Panc1 (cell line): ENCODE results near the gene GAR1. TPM values are rescaled to one million over a fixed set of nuclear protein-coding genes. Genes with fewer than 3 reads are reported as not detected.

Experiments
- ATAC-seq: fragments of 200-7000 bp; cut with Tn5 transposase; 2 replicates; pipeline ENCODE4 v1.9.1; 2020; ENCODE audit warnings: mild to moderate bottlenecking, moderate library complexity
- BruUV-seq: library from RNA; stranded (reverse); fragments of 400-500 nt; replicated peaks from 2 replicates; lab custom pipeline; 2021; lab: Mats Ljungman, UMichigan
- CTCF ChIA-PET: fragments of 300-600 bp; sonication (Branson Sonifier 250); formaldehyde crosslinking; loops from one replicate; lab custom pipeline; 2022; ENCODE audit warnings: antibody characterized with exemption; lab: Charles Lee
- POLR2A ChIA-PET: fragments of 300-600 bp; sonication (Branson Sonifier 250); formaldehyde crosslinking; loops from one replicate; lab custom pipeline; 2022; ENCODE audit warnings: antibody characterized with exemption; lab: Charles Lee
- DNase-seq: peaks from one replicate; pipeline ENCODE4 v3.0.0-alpha.2; 2010; ENCODE audit warnings: low read depth, low spot score
- H3K27ac ChIP-seq: 2 replicates; pipeline ENCODE4 v1.5.1; 2011; ENCODE audit warnings: mild to moderate bottlenecking, low read length, inconsistent platforms
- H3K27me3 ChIP-seq: fragments of 200-500 bp; sonication (Bioruptor generic); 2 replicates; pipeline ENCODE4 v1.6.0; 2014; ENCODE audit warnings: low read length, inconsistent platforms; ENCODE audit not compliant: control insufficient read depth, insufficient read depth
- H3K36me3 ChIP-seq: fragments of 200-500 bp; sonication (Bioruptor generic); 2 replicates; pipeline ENCODE4 v1.5.1; 2014; ENCODE audit warnings: inconsistent platforms, mild to moderate bottlenecking, low read length, moderate library complexity; ENCODE audit not compliant: control insufficient read depth, insufficient read depth
- H3K4me1 ChIP-seq: 2 replicates; pipeline ENCODE4 v1.5.1; 2011; ENCODE audit warnings: inconsistent platforms, mild to moderate bottlenecking, low read length, moderate library complexity; ENCODE audit not compliant: control insufficient read depth, insufficient read depth
- H3K4me3 ChIP-seq, 2 experiments: 2 replicates each; pipeline ENCODE4 v1.5.1; 2011 to 2012; ENCODE audit warnings: low read depth in 2 of 2, low read length in 2 of 2, mild to moderate bottlenecking in 2 of 2, inconsistent platforms in 1 of 2, moderate library complexity in 1 of 2
- H3K9me3 ChIP-seq: fragments of 200-500 bp; sonication (Bioruptor generic); 2 replicates; pipeline ENCODE4 v1.5.1; 2014; ENCODE audit warnings: low read depth, mild to moderate bottlenecking, inconsistent platforms, low read length, moderate library complexity; ENCODE audit not compliant: control insufficient read depth, insufficient read depth
- POLR2AphosphoS5 ChIP-seq: IDR thresholded peaks from 2 replicates; pipeline ENCODE4 v1.6.1; 2012; ENCODE audit warnings: mild to moderate bottlenecking, low read depth, low read length, moderate library complexity
- SIN3A ChIP-seq: IDR thresholded peaks from 2 replicates; pipeline ENCODE4 v1.6.1; 2012; ENCODE audit warnings: low read depth, mild to moderate bottlenecking, low read length, moderate library complexity, borderline replicate concordance; ENCODE audit not compliant: insufficient read depth
- TCF7L2 ChIP-seq: IDR thresholded peaks from 2 replicates; pipeline ENCODE4 v1.6.1; 2011; ENCODE audit warnings: mild to moderate bottlenecking, low read depth, low read length, inconsistent platforms
- in situ Hi-C: cut with HindIII; loops from 2 replicates; pipeline ENCODE4 v1.10.0; 2016; ENCODE audit warnings: low sequenced_read_pairs, low pct_unique_long_range_greater_than_20kb
- intact Hi-C: fragments of 100-400 bp; cut with micrococcal nuclease; formaldehyde crosslinking; loops from one replicate; pipeline ENCODE4 v1.10.0; 2022; ENCODE audit not compliant: unreplicated experiment
- total RNA-seq: library from RNA; stranded (reverse); gene quantifications from one replicate; pipeline ENCODE4 v1.2.1, GENCODE V29; 2021; ENCODE audit not compliant: unreplicated experiment
- TF ChIP-seq, protein P1 (sequence below): fragments of 450-650 bp; IDR thresholded peaks from 2 replicates; pipeline ENCODE4 v1.5.1; 2017; ENCODE audit warnings: mild to moderate bottlenecking
- TF ChIP-seq, protein P2 (sequence below), 2 experiments: IDR thresholded peaks; 2 replicates each; pipeline ENCODE4 v1.6.1; 2011 to 2012; ENCODE audit warnings: low read depth in 2 of 2, control low read depth in 1 of 2, low read length in 1 of 2, mild to moderate bottlenecking in 1 of 2, moderate library complexity in 1 of 2; ENCODE audit not compliant: insufficient read depth in 1 of 2

The GAR1 gene
- total RNA-seq, 1 experiment from 2014 or later = 23.6 TPM

DNA sequence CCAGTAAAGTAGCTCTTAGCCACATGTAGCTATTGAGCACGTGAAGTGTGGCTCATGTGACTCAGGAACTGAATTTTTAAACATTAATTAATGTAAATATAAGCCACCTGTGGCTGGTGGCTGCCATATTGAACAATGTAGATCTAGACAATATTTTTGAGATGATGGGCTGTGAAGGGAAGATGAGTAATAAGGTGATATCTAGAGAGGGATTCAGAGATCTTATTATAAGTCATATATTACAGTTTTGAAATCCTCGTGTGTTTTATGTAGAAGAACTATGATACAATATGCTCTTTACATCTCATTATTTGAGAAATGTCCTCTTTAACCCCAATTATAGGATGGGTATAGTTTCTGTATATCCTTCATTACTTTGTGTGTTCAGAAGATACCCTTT lies 5.6 kb downstream of the GAR1 start:
- no peak for TF ChIP-seq POLR2AphosphoS5
- CTCF ChIA-PET = no interaction called here

DNA sequence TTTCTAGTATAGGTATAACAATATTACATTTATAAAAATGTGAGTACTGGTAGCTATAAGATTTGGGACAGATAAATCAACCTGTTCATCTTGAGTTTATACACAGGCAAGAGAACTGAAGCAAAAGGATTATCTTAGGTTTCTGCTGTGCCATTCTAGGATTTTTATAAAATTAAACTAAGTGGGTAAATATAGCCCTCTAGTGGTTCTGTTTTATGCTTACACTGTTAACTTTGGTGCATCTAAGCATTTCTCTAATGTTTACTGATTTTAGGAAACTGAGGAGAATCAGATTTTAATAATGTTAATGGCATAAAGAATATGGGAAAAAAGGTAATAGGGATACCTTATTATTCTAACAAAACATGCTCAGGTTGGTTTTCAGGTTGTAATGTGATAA lies 11.2 kb downstream of the GAR1 start:
- in situ Hi-C loops = no loop called here
- no peak for DNase-seq

More for the DNA sequence above, 5.6 kb downstream of the GAR1 start:
- POLR2A ChIA-PET = no interaction called here
- Histone ChIP-seq H3K4me3 (no peak overlapping the region), H3K9me3 (no peaks in the 10 kb centered on the region), H3K27me3 (no peaks in the 10 kb centered on the region), H3K4me1 (peaks cover 5% of the 10 kb centered on the region; the same call in 1 of the 2 replicates), H3K27ac (no peak overlapping the region), H3K36me3 (peaks cover 37% of the 10 kb centered on the region)
- in situ Hi-C loops = no loop called here
- BruUV-seq = no TSS peak
- DNase-seq (no peak), ATAC-seq (no peak)
- intact Hi-C loops = loop anchor here (10.0 kb wide), 1 partner anchor 154 kb away; no protein-coding TSS in a partner anchor

DNA sequence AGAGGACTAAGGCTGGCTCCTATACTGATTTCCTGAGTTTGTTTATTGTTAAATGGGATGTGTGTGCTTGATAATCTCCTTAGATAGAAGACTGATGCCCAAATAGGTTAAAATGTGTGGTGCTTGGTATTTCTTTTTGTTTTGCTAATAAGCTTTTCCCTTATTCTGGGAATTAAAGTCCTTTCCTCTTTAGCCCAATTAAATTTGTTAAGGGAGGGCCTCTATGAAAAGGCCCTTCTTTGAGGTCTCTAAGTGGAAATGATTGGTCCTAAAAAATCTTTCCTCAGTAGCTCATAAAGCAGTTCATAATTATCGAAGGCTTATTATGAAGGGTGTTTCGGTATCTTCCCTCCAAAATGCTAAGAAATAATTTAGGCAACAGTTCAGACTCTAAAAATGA lies 12.1 kb downstream of the GAR1 start, which contains the start of gene RRH:
Gene RRH, plus strand, starts transcription at position 301 of the 400 bp plus-strand sequence. Its CDS starts 56 bp downstream, at position 357.
- intact Hi-C loops = loop anchor here (10.0 kb wide), 1 partner anchor 147 kb away; no protein-coding TSS in a partner anchor

More for the DNA sequence above, 11.2 kb downstream of the GAR1 start:
- H3K4me1 ChIP-seq = no peaks in the 10 kb centered on the region
- TF ChIP-seq SIN3A (no peak), TCF7L2 (no peak)
- TF ChIP-seq, protein P1, sequence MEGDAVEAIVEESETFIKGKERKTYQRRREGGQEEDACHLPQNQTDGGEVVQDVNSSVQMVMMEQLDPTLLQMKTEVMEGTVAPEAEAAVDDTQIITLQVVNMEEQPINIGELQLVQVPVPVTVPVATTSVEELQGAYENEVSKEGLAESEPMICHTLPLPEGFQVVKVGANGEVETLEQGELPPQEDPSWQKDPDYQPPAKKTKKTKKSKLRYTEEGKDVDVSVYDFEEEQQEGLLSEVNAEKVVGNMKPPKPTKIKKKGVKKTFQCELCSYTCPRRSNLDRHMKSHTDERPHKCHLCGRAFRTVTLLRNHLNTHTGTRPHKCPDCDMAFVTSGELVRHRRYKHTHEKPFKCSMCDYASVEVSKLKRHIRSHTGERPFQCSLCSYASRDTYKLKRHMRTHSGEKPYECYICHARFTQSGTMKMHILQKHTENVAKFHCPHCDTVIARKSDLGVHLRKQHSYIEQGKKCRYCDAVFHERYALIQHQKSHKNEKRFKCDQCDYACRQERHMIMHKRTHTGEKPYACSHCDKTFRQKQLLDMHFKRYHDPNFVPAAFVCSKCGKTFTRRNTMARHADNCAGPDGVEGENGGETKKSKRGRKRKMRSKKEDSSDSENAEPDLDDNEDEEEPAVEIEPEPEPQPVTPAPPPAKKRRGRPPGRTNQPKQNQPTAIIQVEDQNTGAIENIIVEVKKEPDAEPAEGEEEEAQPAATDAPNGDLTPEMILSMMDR = peak; percentile 41; the same call in 1 of the 2 replicates
- TF ChIP-seq, protein P2, sequence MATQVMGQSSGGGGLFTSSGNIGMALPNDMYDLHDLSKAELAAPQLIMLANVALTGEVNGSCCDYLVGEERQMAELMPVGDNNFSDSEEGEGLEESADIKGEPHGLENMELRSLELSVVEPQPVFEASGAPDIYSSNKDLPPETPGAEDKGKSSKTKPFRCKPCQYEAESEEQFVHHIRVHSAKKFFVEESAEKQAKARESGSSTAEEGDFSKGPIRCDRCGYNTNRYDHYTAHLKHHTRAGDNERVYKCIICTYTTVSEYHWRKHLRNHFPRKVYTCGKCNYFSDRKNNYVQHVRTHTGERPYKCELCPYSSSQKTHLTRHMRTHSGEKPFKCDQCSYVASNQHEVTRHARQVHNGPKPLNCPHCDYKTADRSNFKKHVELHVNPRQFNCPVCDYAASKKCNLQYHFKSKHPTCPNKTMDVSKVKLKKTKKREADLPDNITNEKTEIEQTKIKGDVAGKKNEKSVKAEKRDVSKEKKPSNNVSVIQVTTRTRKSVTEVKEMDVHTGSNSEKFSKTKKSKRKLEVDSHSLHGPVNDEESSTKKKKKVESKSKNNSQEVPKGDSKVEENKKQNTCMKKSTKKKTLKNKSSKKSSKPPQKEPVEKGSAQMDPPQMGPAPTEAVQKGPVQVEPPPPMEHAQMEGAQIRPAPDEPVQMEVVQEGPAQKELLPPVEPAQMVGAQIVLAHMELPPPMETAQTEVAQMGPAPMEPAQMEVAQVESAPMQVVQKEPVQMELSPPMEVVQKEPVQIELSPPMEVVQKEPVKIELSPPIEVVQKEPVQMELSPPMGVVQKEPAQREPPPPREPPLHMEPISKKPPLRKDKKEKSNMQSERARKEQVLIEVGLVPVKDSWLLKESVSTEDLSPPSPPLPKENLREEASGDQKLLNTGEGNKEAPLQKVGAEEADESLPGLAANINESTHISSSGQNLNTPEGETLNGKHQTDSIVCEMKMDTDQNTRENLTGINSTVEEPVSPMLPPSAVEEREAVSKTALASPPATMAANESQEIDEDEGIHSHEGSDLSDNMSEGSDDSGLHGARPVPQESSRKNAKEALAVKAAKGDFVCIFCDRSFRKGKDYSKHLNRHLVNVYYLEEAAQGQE (IDR thresholded peaks at IDR 0.05; ENCODE audit: insufficient read depth in 1 of 2, low read depth in 2 of 2, low read length in 1 of 2) = no peak
- ATAC-seq = no peak
- intact Hi-C loops = loop anchor here (10.0 kb wide), 1 partner anchor 148 kb away; no protein-coding TSS in a partner anchor
- H3K27ac ChIP-seq = no peak overlapping the region
- no TSS peak for BruUV-seq
- ChIA-PET CTCF (no interaction called here), POLR2A (no interaction called here)
- H3K4me3 ChIP-seq = no peak overlapping the region
- H3K27me3 ChIP-seq = no peaks in the 10 kb centered on the region
- peaks cover 25% of the 10 kb centered on the region; the same call in 1 of the 2 replicates for H3K36me3 ChIP-seq
- H3K9me3 ChIP-seq = no peaks in the 10 kb centered on the region

More for the DNA sequence above, 12.1 kb downstream of the GAR1 start, which contains the start of gene RRH:
- DNase-seq = no peak
- no peak for ATAC-seq
- Histone ChIP-seq H3K9me3 (no peaks in the 10 kb centered on the region), H3K4me3 (no peak within 1 kb of the TSS), H3K27ac (no peak within 1 kb of the TSS), H3K36me3 (peaks cover 19% of the 10 kb centered on the region; the same call in 1 of the 2 replicates), H3K27me3 (no peaks in the 10 kb centered on the region), H3K4me1 (no peaks in the 10 kb centered on the region)
- no peak for TF ChIP-seq SIN3A
- TF ChIP-seq POLR2AphosphoS5 = no peak
- no peak for TF ChIP-seq TCF7L2
- TF ChIP-seq, protein P2 (IDR thresholded peaks at IDR 0.05; ENCODE audit: insufficient read depth in 1 of 2, low read depth in 2 of 2, low read length in 1 of 2) = no peak
- TF ChIP-seq, protein P1 = no peak
- in situ Hi-C loops = no loop called here
- ChIA-PET CTCF (no interaction called here), POLR2A (no interaction called here)
- no TSS peak for BruUV-seq
